ENCODE results near the gene HOXA9. TPM values are rescaled to one million over a fixed set of nuclear protein-coding genes. Genes with fewer than 3 reads are reported as not detected.

HOXA9 gene
- total and polyA plus RNA-seq, 2 of the 8 experiments (the other 6 are each of a cell fraction or from before 2014, with no cell fraction given), result not detected

GRCh38 chr7:27168265-27168947, 3.1 kb upstream of the HOXA9 start:
- TF ChIP-seq EP300 (IDR thresholded peaks at IDR 0.05; ENCODE audit: borderline replicate concordance in 1 of 2, low read depth in 2 of 2, low read length in 2 of 2) (no peak), EZH2 (IDR thresholded peaks at IDR 0.05; ENCODE audit: low read depth, low read length, severe bottlenecking) (peak; percentile 78), RNF2 (IDR thresholded peaks at IDR 0.05; ENCODE audit: borderline replicate concordance, low read depth, low read length, missing control alignments, poor library complexity, severe bottlenecking) (peak; percentile 69), SUZ12 (IDR thresholded peaks at IDR 0.05; ENCODE audit: low read length) (peak; percentile 69)
- no peak overlapping the region for H4K5ac ChIP-seq (ENCODE audit: insufficient read length, low read depth, low read length)
- no peak overlapping the region for H2AFZ ChIP-seq (ENCODE audit: low read length)
- H3K79me1 ChIP-seq (ENCODE audit: low read depth, low read length), result no peaks in the 10 kb centered on the region
- no peak overlapping the region for H4K91ac ChIP-seq (replicated peaks; ENCODE audit: insufficient read length, low read length)
- no peak for DNase-seq (ENCODE audit: low read depth in 1 of 2, low spot score in 2 of 2)
- WGBS, 2 experiments (ENCODE audit: extremely low coverage in 1 of 2, insufficient coverage in 1 of 2, insufficient read length in 1 of 2, insufficient replicate concordance in 2 of 2, low coverage in 1 of 2, low lambda C conversion rate in 2 of 2, missing lambda C conversion rate in 1 of 2), result 18% methylated on average over 24 of the region's 25 CpGs; no CpG with 5 or more reads in 1 of the 2 experiments
- no peak overlapping the region for H2BK5ac ChIP-seq (ENCODE audit: low read depth, low read length)
- H3K23me2 ChIP-seq (ENCODE audit: low read depth, low read length), result no peaks in the 10 kb centered on the region
- no peak overlapping the region for H3K9ac ChIP-seq (replicated peaks in 1 of 4; ENCODE audit: extremely low read depth in 1 of 4, low read depth in 3 of 4, low read length in 3 of 4)
- no peak overlapping the region for H3K4ac ChIP-seq (replicated peaks; ENCODE audit: insufficient read length, low read depth, low read length)
- peak overlapping the region; percentile 46; the same call in 1 of the 2 replicates for H2BK15ac ChIP-seq (ENCODE audit: low read length)
- peak overlapping the region; percentile 72 for H4K8ac ChIP-seq (ENCODE audit: extremely low read depth, insufficient read depth, low read length)
- H2AK5ac ChIP-seq (ENCODE audit: low read depth, low read length), result peak overlapping the region; percentile 75; the same call in 1 of the 2 replicates
- H3K23ac ChIP-seq (ENCODE audit: insufficient read length), result no peak overlapping the region
- no peak overlapping the region for H3K4me3 ChIP-seq (ENCODE audit: extremely low read depth in 1 of 4, insufficient read depth in 2 of 4, low read depth in 3 of 4, low read length in 4 of 4)
- H3K14ac ChIP-seq (ENCODE audit: insufficient read length), result no peak overlapping the region
- H3K4me1 ChIP-seq (replicated peaks in 1 of 4; ENCODE audit: control insufficient read depth in 3 of 4, insufficient read depth in 4 of 4, low read length in 3 of 4), result peaks cover 0 to 8% (median 1%) of the 10 kb centered on the region in 4 experiments; a peak in 4 of 7 replicates
- FAIRE-seq, result no peak
- H2BK120ac ChIP-seq (replicated peaks; ENCODE audit: low read depth, low read length), result no peak overlapping the region
- H3K56ac ChIP-seq (replicated peaks; ENCODE audit: insufficient read length, low read depth, low read length), result no peak overlapping the region
- H3K79me2 ChIP-seq (ENCODE audit: control insufficient read depth in 1 of 2, insufficient read depth in 2 of 2, low read length in 2 of 2), result no peaks in the 10 kb centered on the region
- H3K4me2 ChIP-seq (ENCODE audit: insufficient read depth in 1 of 2, low read depth in 2 of 2, low read length in 2 of 2), result no peak overlapping the region
- no peak overlapping the region for H3K18ac ChIP-seq (ENCODE audit: extremely low read depth, low read length)
- CTCF ChIA-PET (ENCODE audit: partially characterized antibody), result interaction anchor here (0.7 to 5.2 kb wide), 11 partner anchors 9 to 487 kb away, joined by 3 to 29 read pairs (median 4); partner anchors contain the start of genes HOXA3 and HOXA5
- peaks cover 95 to 100% (median 100%) of the 10 kb centered on the region in 4 experiments for H3K27me3 ChIP-seq (replicated peaks in 1 of 4; ENCODE audit: control insufficient read depth in 3 of 4, extremely low read depth in 1 of 4, insufficient read depth in 3 of 4, low read length in 3 of 4)
- H4K20me1 ChIP-seq (replicated peaks in 1 of 2; ENCODE audit: control insufficient read depth in 1 of 2, insufficient read depth in 2 of 2, low read length in 2 of 2), result peaks cover 27 to 46% of the 10 kb centered on the region in 2 experiments
- no peak overlapping the region; the same call in 1 of the 2 replicates for H2BK20ac ChIP-seq (ENCODE audit: low read length)
- H3K27ac ChIP-seq (ENCODE audit: low read depth, low read length), result no peak overlapping the region
- H3K9me3 ChIP-seq (ENCODE audit: insufficient read depth in 2 of 2, low read depth in 1 of 2, low read length in 1 of 2), result peaks cover 0 to 6% of the 10 kb centered on the region in 2 experiments; a peak in 1 of 4 replicates
- H2BK12ac ChIP-seq (ENCODE audit: low read depth, low read length), result 0 out of 2 replicates have a peak overlapping the region, but pooled peaks have one; percentile 39
- H3K36me3 ChIP-seq (ENCODE audit: control insufficient read depth in 2 of 4, insufficient read depth in 4 of 4, low read length in 3 of 4), result peaks cover 0 to 21% (median 0%) of the 10 kb centered on the region in 4 experiments; a peak in 1 of 8 replicates
- POLR2A ChIA-PET (ENCODE audit: partially characterized antibody), result no interaction called here

Measured in H1 (cell line).